IMR-90 (cell line): ENCODE results near the gene ADAM17. TPM values are rescaled to one million over a fixed set of nuclear protein-coding genes. Genes with fewer than 3 reads are reported as not detected.
A peak's percentile ranks its signal among the peaks of the same experiment; 100 is the strongest.

Source experiments
- ATAC-seq: fragments of 200-7000 bp; cut with Tn5 transposase; 2 replicates; pipeline ENCODE4 v1.9.1; 2020; ENCODE audit warnings: low read depth, mild to moderate bottlenecking, moderate library complexity
- BruUV-seq: library from RNA; stranded (reverse); fragments of 400-500 nt; replicated peaks from 2 replicates; lab custom pipeline; 2021; lab: Mats Ljungman, UMichigan
- CTCF ChIA-PET: fragments of 300-600 bp; formaldehyde crosslinking; extraction: SDS; loops from one replicate; lab custom pipeline; 2021; ENCODE audit warnings: antibody characterized with exemption; lab: Yijun Ruan, JAX
- POLR2A ChIA-PET: fragments of 300-600 bp; sonication (Branson Sonifier 250); formaldehyde crosslinking; loops from one replicate; lab custom pipeline; 2022; ENCODE audit warnings: antibody characterized with exemption; ENCODE audit not compliant: unreplicated experiment; lab: Charles Lee
- DNase-seq: peaks from one replicate; pipeline ENCODE4 v3.0.0; 2013
- H2AFZ ChIP-seq: replicated peaks from 2 replicates; pipeline ENCODE3; 2013; ENCODE audit warnings: low read length, mild to moderate bottlenecking; ENCODE audit not compliant: poor library complexity
- H2AK5ac ChIP-seq: 2 replicates; pipeline ENCODE4 v1.6.1; 2013; ENCODE audit warnings: low read depth, low read length, inconsistent platforms
- H2AK9ac ChIP-seq: replicated peaks from 2 replicates; pipeline ENCODE3; 2013; ENCODE audit warnings: mild to moderate bottlenecking, low read depth, low read length, moderate library complexity; ENCODE audit not compliant: poor library complexity
- H2BK120ac ChIP-seq: 2 replicates; pipeline ENCODE4 v1.6.1; 2013; ENCODE audit warnings: low read depth, low read length, inconsistent platforms
- H2BK15ac ChIP-seq: 3 replicates; pipeline ENCODE4 v1.6.1; 2013; ENCODE audit warnings: low read depth, low read length, inconsistent platforms
- H2BK20ac ChIP-seq: 2 replicates; pipeline ENCODE4 v1.6.1; 2013; ENCODE audit warnings: low read depth, mild to moderate bottlenecking, inconsistent platforms, low read length, moderate library complexity
- H2BK5ac ChIP-seq: 2 replicates; pipeline ENCODE4 v1.6.1; 2013; ENCODE audit warnings: mild to moderate bottlenecking, low read depth, low read length, inconsistent platforms; ENCODE audit not compliant: poor library complexity, severe bottlenecking
- H3K14ac ChIP-seq: replicated peaks from 2 replicates; pipeline ENCODE4 v1.6.1; 2013; ENCODE audit warnings: low read depth, low read length, inconsistent platforms
- H3K18ac ChIP-seq: 2 replicates; pipeline ENCODE4 v1.6.1; 2013; ENCODE audit warnings: low read depth, low read length, control low read depth
- H3K23ac ChIP-seq: 2 replicates; pipeline ENCODE4 v1.6.1; 2013; ENCODE audit warnings: low read depth, low read length, inconsistent platforms
- H3K27ac ChIP-seq: 2 replicates; pipeline ENCODE4 v1.5.1; 2013; ENCODE audit warnings: mild to moderate bottlenecking, control low read depth, low read length; ENCODE audit not compliant: insufficient read depth
- H3K27me3 ChIP-seq: 2 replicates; pipeline ENCODE4 v1.6.1; 2013; ENCODE audit warnings: low read length; ENCODE audit not compliant: control insufficient read depth, insufficient read depth
- H3K36me3 ChIP-seq: 2 replicates; pipeline ENCODE4 v1.6.1; 2013; ENCODE audit warnings: low read length, mixed read lengths; ENCODE audit not compliant: control insufficient read depth, insufficient read depth
- H3K4ac ChIP-seq: 2 replicates; pipeline ENCODE4 v1.6.1; 2013; ENCODE audit warnings: low read depth, low read length, inconsistent platforms
- H3K4me1 ChIP-seq: 2 replicates; pipeline ENCODE4 v1.6.1; 2013; ENCODE audit warnings: low read length, mixed read lengths; ENCODE audit not compliant: control insufficient read depth, insufficient read depth
- H3K4me2 ChIP-seq: 2 replicates; pipeline ENCODE4 v1.6.1; 2013; ENCODE audit warnings: low read depth, mild to moderate bottlenecking, control low read depth, low read length, moderate library complexity
- H3K4me3 ChIP-seq: 2 replicates; pipeline ENCODE4 v1.5.1; 2013; ENCODE audit warnings: low read depth, mild to moderate bottlenecking, control low read depth, low read length, moderate library complexity; ENCODE audit not compliant: insufficient read depth
- H3K56ac ChIP-seq: 2 replicates; pipeline ENCODE4 v1.6.1; 2013; ENCODE audit warnings: low read length, inconsistent platforms; ENCODE audit not compliant: insufficient read depth; ENCODE audit errors: extremely low read depth
- H3K79me1 ChIP-seq, 2 experiments: 2 replicates each; pipeline ENCODE4 v1.6.1; 2013; ENCODE audit warnings: low read length in 2 of 2, inconsistent platforms in 1 of 2, low read depth in 1 of 2
- H3K9ac ChIP-seq: 2 replicates; pipeline ENCODE4 v1.6.1; 2013; ENCODE audit warnings: low read depth, low read length, control low read depth
- H3K9me1 ChIP-seq: 2 replicates; pipeline ENCODE4 v1.6.1; 2013; ENCODE audit warnings: low read length, inconsistent platforms; ENCODE audit not compliant: insufficient read depth
- H3K9me3 ChIP-seq: 2 replicates; pipeline ENCODE4 v1.6.1; 2013; ENCODE audit warnings: low read length; ENCODE audit not compliant: control insufficient read depth, insufficient read depth
- H4K20me1 ChIP-seq: 2 replicates; pipeline ENCODE4 v1.6.1; 2013; ENCODE audit warnings: low read length, inconsistent platforms; ENCODE audit not compliant: insufficient read depth
- H4K5ac ChIP-seq: 2 replicates; pipeline ENCODE4 v1.6.1; 2013; ENCODE audit warnings: mild to moderate bottlenecking, low read depth, low read length, control low read depth
- H4K8ac ChIP-seq, 2 experiments: 2 replicates each; pipeline ENCODE4 v1.6.1; 2013; ENCODE audit warnings: low read depth in 2 of 2, low read length in 2 of 2, control low read depth in 1 of 2, inconsistent platforms in 1 of 2
- H4K91ac ChIP-seq: 2 replicates; pipeline ENCODE4 v1.6.1; 2013; ENCODE audit warnings: low read depth, low read length, inconsistent platforms; ENCODE audit not compliant: insufficient read depth
- BHLHE40 ChIP-seq: fragments of 150-350 bp; IDR thresholded peaks from 2 replicates; pipeline ENCODE4 v1.6.1; 2016; ENCODE audit warnings: mild to moderate bottlenecking, low read depth, low read length
- CTCF ChIP-seq: conservative IDR thresholded peaks from 2 replicates; pipeline ENCODE4 v1.5.1; 2012; ENCODE audit warnings: mild to moderate bottlenecking, low read depth, low read length, improper control_type of control experiment
- ELK1 ChIP-seq: fragments of 150-350 bp; IDR thresholded peaks from 2 replicates; pipeline ENCODE4 v1.6.1; 2016; ENCODE audit warnings: low read depth, mild to moderate bottlenecking, low read length, moderate library complexity, borderline replicate concordance
- FOS ChIP-seq: fragments of 150-350 bp; IDR thresholded peaks from 2 replicates; pipeline ENCODE4 v1.6.1; 2016; ENCODE audit warnings: low read depth, low read length
- MAZ ChIP-seq: IDR thresholded peaks from 2 replicates; pipeline ENCODE4 v1.6.1; 2012; ENCODE audit warnings: low read depth, mild to moderate bottlenecking, low read length, improper control_type of control experiment, moderate library complexity, borderline replicate concordance
- SMC3 ChIP-seq: fragments of 150-350 bp; IDR thresholded peaks from 2 replicates; pipeline ENCODE4 v1.6.1; 2016; ENCODE audit warnings: low read depth, mild to moderate bottlenecking, antibody characterized with exemption, low read length, moderate library complexity
- WGBS, 2 experiments: methylation state at CpG; one replicate each; pipeline versions ENCODE4 v1.1.5 to v1.1.7; 2013; ENCODE audit warnings: missing lambda C conversion rate in 2 of 2; ENCODE audit not compliant: insufficient read length in 1 of 2; ENCODE audit errors: extremely low coverage in 2 of 2; 5-methylcytosine and 5-hydroxymethylcytosine counted together
- dilution Hi-C: fragments of 300-500 bp; cut with HindIII; formaldehyde crosslinking; loops from one replicate; pipeline ENCODE4 v1.14.3; 2018; ENCODE audit warnings: low sequenced_read_pairs; ENCODE audit not compliant: unreplicated experiment
- in situ Hi-C: fragments of 300-500 bp; cut with MboI; formaldehyde crosslinking; loops from 3 replicates; pipeline ENCODE4 v1.14.3; 2019; ENCODE audit warnings: low sequenced_read_pairs, inconsistent platforms, mixed read lengths
- intact Hi-C: fragments of 100-400 bp; cut with micrococcal nuclease; formaldehyde crosslinking; loops from 2 replicates; pipeline ENCODE4 v1.10.0; 2022
- polyA plus RNA-seq, 3 experiments: library from polyadenylated mRNA; depleted of rRNA; stranded (reverse); fragments of >200 nt; gene quantifications; 2 replicates each; pipeline ENCODE4 v1.2.3, GENCODE V29; 2012; ENCODE audit warnings: low replicate concordance in 1 of 3
- total RNA-seq: library from RNA; depleted of rRNA; stranded (reverse); fragments of >200 nt; gene quantifications from 2 replicates; pipeline ENCODE4 v1.2.3, GENCODE V29; 2012
- TF ChIP-seq, protein P1 (sequence below): fragments of 150-350 bp; IDR thresholded peaks from 2 replicates; pipeline ENCODE4 v1.6.1; 2017; ENCODE audit warnings: mild to moderate bottlenecking, antibody characterized with exemption, low read length, low read depth

The ADAM17 gene
- total and polyA plus RNA-seq, 2 of the 4 experiments (the other 2 are of a cell fraction) = 9.6 to 34.4 TPM

- in situ Hi-C loops (no loop called here), dilution Hi-C loops (no loop called here), intact Hi-C loops (no loop called here)
- H3K79me1 ChIP-seq = peaks cover 4 to 6% of the 10 kb centered on the region in 2 experiments; a peak in 3 of 4 replicates
- no peak overlapping the region for H2BK20ac ChIP-seq
- no peak overlapping the region for H3K9ac ChIP-seq
- peak overlapping the region in 1 of 2 experiments; percentile 66; a peak in 2 of 4 replicates for H4K8ac ChIP-seq
- peaks cover 11% of the 10 kb centered on the region for H3K4me1 ChIP-seq
- H3K4me3 ChIP-seq = no peak overlapping the region
- H3K27ac ChIP-seq = peak overlapping the region; percentile 91
- H3K27me3 ChIP-seq = no peaks in the 10 kb centered on the region
- no peak overlapping the region for H2AK9ac ChIP-seq
- H2BK15ac ChIP-seq = peak overlapping the region; percentile 80; the same call in 1 of the 3 replicates
- POLR2A ChIA-PET = interaction anchor here (0.6 to 0.9 kb wide), 2 partner anchors 10 to 18 kb away, joined by 4 to 5 read pairs; partner anchors contain the start of gene ITGB1BP1
- H4K5ac ChIP-seq = peak overlapping the region; percentile 85
- H3K9me3 ChIP-seq = no peaks in the 10 kb centered on the region
- no TSS peak for BruUV-seq
- peaks cover 7% of the 10 kb centered on the region; the same call in 1 of the 2 replicates for H3K9me1 ChIP-seq
- no peak overlapping the region for H2AFZ ChIP-seq
- H4K91ac ChIP-seq = peak overlapping the region; percentile 42; the same call in 1 of the 2 replicates
- peak overlapping the region; percentile 89 for H2BK5ac ChIP-seq
- peaks cover 21% of the 10 kb centered on the region for H3K36me3 ChIP-seq
- H2AK5ac ChIP-seq = peak overlapping the region; percentile 83
- H4K20me1 ChIP-seq = peaks cover 13% of the 10 kb centered on the region; the same call in 1 of the 2 replicates
- CTCF ChIA-PET = interaction anchor here (1.3 to 1.6 kb wide), 2 partner anchors 10 to 14 kb away, joined by 3 to 5 read pairs; no protein-coding TSS in a partner anchor
- H3K23ac ChIP-seq = peak overlapping the region; percentile 31; the same call in 1 of the 2 replicates
- peak overlapping the region; percentile 81; the same call in 1 of the 2 replicates for H3K18ac ChIP-seq
- DNase-seq (peak; percentile 41), ATAC-seq (peak; percentile 39)
- H3K14ac ChIP-seq = 0 out of 2 replicates have a peak overlapping the region, but pooled peaks have one; percentile 1
- no peak overlapping the region; the same call in 1 of the 2 replicates for H2BK120ac ChIP-seq
- no CpG with 5 or more reads among the region's 3 CpGs for WGBS, 2 experiments
- H3K4me2 ChIP-seq = peak overlapping the region; percentile 52
- TF ChIP-seq CTCF (no peak), FOS (no peak), MAZ (no peak), BHLHE40 (no peak), SMC3 (no peak), ELK1 (no peak)
- TF ChIP-seq, protein P1, sequence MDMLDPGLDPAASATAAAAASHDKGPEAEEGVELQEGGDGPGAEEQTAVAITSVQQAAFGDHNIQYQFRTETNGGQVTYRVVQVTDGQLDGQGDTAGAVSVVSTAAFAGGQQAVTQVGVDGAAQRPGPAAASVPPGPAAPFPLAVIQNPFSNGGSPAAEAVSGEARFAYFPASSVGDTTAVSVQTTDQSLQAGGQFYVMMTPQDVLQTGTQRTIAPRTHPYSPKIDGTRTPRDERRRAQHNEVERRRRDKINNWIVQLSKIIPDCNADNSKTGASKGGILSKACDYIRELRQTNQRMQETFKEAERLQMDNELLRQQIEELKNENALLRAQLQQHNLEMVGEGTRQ = no peak
- H3K56ac ChIP-seq = peak overlapping the region; percentile 28; the same call in 1 of the 2 replicates
- H3K4ac ChIP-seq = peak overlapping the region; percentile 24; the same call in 1 of the 2 replicates
These were observed 114.1 kb downstream of the ADAM17 start for GRCh38 chr2:9441556-9441955.
